Midbrain (tissue), 1 donor: Measurements from ENCODE around the gene UGGT2.
"Not testable (repeated sequence)": the region's sequence is repeated elsewhere in the genome, so short reads cannot be mapped to it uniquely, and the experiment has no call there.

Experiments
- DNase-seq: peaks from one replicate; lab custom pipeline; 2025; lab: John Stamatoyannopoulos, UW

The UGGT2 gene

DNA sequence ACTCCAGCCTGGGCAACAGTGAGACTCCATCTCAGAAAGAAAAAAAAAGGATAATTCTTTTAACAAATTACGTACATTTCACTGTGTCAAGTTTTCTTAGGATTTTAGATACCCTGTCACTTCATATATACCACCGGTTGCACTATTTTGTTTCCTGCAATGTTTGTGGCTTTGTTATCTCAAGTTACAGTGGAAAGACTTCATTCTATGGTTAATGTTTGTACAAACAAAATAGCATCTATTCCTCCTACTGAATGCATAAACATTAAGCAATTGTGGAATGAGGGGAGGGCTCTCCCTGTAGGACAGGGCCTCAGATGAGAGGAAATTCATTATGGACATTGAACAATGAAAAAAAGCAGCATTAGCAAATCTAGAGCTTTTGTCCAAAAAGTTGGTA is 256.2 kb downstream of the UGGT2 start:
- DNase-seq = no peak

DNA sequence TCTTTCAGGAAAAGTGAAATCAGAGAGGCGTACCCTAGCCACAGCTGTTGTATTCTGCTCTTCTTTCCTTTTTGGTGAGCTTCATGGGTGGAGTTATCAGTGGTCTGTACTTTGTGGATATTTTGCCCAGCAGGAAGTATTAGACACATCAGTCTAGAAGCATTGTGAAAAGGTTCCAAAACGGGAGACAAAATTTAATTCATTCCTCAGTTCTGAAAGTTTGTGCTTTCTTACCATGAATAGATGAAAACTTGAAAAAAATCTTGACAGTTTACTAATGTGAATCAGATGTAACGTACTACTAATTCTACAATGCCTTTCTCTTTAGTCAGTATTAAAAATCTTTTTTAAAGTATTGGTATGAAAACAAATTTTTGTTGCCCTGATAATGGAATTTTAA is 259.4 kb downstream of the UGGT2 start:
- DNase-seq = no peak

DNA sequence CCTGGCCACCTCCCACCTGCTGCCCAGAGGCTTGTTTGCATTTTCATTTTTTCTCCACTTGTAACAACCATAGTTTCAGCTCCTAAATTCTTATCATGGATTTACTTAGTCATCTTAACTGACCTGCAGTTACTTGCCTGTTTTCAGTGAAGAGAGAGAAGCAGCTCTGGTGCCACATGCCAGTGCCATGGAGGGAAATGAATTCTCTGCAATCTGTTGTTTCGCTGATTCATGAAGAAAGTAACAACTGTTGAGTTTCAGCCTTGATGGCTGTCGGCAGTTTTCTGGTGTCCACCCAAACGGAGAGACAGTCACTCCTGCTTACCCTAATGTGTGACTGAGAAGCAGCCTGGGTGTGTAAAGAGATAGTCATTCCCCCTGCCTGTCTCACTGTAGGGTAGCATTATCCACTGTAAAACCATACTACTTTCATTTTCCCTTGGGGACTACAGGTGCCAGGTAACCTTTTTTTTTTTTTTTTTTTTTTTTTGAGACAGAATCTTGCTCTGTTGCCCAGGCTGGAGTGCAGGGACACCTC is 260.1 kb downstream of the UGGT2 start:
- no peak for DNase-seq

DNA sequence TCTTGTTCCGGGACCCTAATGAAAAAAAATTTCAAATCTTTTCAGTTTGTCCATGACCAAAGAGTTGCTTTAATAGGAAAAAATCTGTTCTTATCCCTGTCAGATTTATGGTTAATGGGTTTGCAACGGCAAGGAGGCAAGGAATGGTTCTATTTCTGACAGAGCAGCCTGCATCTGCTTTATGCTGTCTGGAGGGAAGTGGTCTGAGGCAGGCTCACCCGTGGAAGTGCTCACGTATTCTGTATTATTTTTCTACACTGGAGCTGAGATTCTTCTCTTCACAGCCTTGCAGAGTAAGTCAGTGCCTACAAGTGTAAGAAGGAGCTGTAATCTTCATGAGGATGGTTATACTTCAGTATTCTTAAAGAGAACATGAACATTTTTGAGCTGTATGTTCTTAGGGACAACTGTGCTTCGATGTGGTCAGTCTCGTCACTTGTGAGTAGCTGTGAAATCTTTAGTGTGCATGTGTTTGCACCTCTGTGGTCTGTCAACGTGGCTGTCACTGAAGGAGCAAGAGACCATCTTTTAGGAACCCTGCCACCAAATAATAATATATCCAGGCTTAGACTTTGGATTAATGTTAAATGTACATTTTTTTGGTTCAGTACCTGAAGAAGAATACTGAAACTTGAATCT is 262.0 kb downstream of the UGGT2 start:
- DNase-seq = no peak

DNA sequence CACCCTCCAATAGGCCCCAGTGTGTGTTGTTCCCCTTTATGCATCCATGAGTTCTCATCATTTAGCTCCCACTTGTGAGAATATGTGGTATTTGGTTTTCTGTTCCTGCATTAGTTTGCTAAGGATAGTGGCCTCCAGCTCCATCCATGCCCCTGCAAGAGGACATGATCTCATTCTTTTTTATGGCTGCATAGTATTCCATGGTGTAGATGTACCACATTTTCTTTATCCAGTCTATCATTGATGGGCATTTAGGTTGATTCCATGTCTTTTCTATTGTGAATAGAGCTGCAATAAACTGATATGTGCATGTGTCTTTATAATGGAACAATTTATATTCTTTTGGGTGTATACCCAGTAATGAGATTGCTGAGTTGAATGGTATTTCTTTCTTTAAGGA is 263.9 kb downstream of the UGGT2 start:
- DNase-seq = not testable (repeated sequence)

DNA sequence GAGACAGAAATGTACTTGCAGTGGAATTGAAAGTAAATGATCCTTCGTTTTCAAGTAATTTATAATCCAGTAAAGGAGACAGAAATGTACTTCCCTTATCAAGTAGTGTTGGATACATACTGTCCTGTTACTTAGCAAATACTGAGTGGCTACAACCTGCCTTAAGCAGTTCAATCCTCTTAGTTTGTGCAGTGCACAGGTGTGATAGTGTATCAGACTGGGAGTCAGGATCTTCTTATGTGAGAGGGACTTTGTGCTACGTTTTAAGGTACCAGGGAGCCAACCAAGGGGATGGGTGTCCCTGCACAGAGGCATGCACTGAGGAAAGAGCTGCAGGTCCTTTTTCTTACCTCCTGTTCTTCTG is 265.1 kb downstream of the UGGT2 start:
- DNase-seq = no peak

DNA sequence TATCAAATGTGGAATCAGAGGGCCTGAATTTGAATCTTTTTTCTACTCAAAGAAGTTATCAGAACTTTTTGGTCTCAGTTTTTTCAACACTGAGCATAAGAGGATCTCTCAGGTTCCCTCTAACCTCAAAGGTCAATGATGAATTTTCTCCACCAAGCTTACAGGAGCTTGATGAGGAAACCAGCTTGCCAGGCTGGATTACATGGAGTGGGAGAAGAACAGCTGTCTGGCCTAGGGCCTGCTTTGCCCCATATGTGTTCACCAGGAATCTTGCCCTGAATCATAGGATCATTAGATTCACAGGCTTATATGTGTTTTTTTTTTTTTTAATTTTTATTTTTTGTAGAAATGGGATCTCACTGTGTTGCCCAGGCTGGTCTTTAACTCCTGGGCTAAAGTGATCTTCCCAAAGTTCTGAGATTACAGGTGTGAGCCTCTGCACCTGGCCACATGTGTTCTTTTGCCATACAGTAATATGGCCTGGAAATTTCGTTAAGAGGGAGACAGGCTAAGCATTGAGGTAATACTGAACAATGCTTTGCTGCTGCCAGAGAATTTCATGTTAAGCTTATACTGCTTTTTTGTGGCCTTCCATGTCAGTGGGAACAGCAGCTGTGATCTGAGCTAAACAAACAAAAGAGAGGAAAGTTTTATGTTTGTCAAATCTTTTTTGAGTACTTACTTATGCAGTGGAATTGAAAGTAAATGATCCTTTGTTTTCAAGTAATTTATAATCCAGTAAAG is 265.7 kb downstream of the UGGT2 start:
- DNase-seq = no peak

DNA sequence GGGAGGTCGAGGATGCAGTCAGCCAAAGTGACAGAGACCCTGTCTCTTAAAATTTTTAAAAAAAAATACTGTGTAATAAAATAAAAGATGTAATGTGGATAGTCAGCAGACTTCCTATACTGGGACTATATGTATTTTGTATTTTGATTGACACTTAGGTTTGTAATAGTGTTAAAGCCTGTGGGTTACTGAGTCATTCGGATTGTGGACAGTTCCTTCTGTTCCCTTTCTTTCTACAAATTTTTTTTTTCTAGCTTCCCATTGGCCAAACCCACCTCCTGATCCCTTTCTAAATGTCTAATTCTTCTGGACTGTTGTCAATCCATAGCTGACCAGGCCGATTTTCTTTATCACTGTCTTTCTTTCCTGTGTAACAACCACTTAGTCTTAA is 268.3 kb downstream of the UGGT2 start:
- DNase-seq = no peak

DNA sequence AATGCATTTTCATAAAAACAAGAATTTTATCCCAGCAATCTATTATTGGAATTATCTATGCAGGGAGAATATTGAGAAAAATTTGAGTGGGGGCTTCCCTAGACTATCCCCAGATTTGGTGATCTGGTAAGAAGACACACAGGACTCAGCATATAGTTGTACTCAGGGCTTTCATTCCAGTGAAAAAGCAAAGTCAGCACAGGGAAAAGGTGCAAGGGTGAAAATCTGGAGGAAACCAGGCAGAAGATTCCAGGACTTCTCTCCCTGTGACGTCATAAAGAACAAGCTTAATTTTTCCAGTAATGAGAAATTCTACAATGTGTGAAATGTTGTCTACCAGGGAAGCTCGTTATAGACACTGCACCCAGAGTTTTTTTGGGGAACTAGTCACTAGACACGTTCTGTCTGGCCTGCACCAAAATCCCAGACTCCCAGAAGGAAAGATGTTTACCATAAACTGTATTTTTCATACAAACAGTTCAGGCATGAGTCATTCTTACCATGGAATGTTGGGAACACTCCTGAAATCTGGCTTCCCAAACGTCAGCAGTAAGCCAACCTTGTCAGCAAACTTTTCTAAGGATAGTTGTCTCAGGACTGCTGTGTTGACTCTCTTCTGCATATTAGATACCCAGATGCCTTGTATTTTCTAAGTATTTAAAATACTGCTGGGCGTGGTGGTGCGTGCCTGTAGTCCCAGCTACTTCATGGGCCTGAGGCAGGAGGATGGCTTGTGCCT is 268.9 kb downstream of the UGGT2 start:
- DNase-seq = no peak

DNA sequence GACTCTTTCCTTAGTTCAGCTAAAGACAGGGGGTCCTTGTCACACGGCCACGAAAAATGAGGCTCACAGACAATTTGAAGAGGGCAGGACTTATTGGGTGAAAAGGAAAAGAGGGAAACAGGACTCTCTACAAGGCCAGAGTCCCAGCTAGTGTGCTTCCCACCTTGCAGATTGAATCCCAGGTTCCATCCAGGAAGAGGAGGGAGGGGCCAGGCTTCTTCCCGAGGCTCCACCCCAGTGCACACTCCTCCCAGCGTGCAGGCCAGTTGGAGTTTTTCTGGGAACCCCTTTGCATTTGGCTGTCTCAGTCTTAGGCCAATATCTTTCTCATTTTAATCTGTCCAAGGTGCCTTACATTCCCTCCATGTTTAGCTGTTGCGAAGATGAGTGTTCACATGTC is 269.5 kb downstream of the UGGT2 start:
- no peak for DNase-seq

DNA sequence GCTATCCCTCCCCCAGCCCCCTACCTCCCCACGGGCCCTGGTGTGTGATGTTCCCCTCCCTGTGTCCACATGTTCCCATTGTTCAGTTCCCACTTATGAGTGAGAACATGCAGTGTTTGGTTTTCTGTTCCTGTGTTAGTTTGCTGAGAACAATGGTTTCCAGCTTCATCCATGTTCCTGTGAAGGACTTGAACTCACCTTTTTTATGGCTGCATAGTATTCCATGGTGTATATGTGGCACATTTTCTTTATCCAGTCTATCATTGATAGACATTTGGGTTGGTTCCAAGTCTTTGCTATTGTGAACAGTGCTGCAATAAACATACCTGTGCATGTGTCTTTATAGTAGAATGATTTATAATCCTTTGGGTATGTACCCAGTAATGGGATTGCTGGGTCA is 271.3 kb downstream of the UGGT2 start:
- DNase-seq = not testable (repeated sequence)

DNA sequence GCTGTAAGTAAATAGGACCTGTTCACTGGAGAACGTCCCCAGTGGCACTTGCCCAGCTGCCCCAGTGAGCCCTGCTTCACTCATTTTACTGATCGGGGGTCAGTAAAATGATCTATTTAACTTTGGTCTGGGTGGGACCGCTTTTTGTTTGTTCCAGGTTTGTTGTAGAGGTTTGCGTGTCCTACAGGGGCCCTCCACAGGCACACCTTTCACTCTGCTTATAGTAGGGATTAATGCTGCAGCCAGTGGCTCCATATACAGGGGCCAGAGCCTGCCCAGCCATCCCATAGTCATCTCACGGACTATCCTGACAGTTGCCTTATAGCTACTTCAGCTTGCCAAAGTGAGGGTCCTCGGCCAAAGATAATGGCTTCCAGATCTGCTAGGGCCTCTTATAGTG is 272.2 kb downstream of the UGGT2 start:
- no peak for DNase-seq

DNA sequence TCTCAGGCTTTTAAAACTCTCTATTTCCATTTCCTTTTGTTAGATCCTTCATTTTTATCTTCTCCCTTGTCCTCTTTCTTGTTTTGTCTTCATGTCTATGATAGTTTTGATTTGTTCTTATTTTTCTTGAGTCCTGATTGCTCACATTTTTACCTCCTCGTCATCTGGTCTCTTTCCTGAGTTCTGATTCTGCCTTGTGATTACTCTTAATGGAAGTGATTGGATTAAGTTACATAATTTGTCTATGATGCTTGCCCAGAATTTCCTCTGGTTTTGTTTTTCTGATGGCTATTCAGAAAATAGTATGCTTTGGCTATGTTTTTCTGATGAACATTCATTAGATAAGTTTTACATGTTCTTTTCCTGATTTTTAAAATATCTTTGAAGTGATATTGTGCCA is 273.7 kb downstream of the UGGT2 start:
- DNase-seq = no peak

DNA sequence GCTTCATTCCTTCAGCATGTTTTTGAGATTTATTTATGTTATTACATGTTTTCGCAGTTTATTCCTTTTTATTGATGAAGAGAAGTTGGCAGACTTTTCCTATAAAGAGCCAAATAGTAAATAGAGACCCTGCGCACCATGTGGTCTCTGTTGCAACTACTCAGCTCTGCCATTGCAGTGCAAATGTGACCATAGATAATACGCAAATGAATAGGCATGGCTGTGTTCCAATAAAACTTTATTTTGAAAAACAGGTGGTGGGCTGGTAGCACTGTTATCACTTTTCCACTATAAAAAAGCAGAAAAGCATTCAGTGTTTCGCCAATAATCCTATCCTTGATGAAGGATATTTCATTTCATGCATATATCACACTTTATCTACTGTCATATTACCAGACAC is 281.3 kb downstream of the UGGT2 start:
- no peak for DNase-seq

DNA sequence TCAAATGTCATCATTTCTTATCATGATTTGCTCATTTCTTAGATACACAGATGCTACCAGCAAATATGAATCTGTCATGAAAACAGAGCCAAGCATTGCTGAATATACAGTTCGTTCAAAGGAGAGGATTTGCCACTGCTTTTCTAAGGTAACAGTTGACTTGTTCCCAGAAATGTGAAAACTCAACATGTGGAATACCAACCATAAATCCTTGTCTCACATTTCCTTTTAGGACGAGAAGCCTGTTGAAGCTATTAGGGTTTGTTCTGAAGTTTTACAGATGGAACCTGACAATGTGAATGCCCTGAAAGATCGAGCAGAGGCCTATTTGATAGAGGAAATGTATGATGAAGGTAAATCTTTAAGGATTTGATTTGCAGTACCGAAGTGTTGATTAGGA is 289.6 kb downstream of the UGGT2 start:
- no peak for DNase-seq

DNA sequence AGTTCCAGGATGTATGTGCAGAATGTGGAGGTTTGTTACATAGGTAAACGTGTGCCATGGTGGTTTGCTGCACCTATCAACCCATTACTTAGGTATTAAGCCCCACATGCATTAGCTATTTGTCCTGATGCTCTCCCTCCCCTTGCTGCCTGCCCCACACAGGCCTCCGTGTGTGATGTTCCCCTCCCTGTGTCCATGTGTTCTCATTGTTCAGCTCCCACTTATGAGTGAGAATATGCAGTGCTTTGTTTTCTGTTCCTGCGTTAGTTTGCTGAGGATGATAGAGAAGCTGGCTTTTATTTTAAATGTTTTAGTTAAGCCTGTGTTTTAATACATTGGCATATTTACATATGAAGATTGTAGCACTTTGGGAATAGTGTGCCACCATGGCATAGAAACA is 290.6 kb downstream of the UGGT2 start:
- DNase-seq = peak; percentile 31

DNA sequence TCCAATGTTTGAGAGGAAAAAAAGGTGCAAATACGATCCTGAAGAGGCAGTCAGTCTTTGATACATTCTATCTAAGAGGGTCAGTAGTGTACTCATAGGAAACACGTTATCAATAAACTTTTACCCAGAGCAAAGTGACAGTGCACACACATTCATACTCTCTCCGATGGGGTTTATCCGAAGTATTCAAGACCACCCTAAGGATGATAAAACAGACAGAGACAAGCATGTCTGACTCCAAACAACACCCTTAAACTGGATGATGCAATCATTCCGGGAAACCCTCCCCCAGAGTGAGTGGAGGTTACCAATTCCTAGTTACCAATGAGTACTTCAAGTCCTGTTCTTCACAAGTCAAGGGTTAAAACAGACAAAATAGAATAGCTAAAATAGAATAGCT is 297.1 kb downstream of the UGGT2 start:
- no peak for DNase-seq

DNA sequence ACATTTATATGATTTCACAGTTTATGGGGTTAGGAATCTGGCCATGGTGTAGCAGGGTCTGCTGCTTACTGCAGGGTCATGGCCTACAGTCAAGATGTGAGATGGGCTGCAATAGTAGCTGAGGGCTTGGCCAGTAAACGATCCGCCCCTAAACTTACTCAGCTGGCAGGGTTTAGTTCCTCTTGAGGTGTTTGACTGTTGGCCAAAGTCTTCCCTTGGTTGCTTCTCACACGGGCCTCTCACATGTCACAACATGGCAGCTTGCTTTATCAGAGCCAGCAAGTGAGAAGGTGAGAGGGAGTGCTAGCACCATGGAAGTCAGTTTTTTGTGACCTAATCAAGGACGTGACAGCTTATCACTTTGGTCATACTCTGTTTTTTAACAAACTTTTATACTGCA is 299.1 kb downstream of the UGGT2 start:
- DNase-seq = no peak

DNA sequence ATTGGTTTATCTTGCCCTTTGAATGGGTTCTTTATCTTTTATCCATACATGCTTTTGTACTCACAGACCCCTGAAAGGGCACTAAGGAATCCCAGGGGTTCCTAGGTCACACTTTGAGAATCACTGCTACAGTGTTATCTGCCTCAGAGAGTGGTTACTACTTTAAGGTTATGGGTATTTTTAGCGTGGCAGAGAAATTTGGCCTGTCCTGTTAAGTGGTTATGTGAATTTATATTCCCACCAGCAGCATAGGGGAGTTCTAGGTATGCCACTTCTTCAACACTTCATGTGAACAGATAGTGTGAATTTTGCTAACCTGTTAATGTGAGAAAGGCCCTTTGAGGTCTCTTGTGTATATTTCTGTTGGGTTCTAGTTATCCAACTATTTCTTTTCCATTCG is 300.5 kb downstream of the UGGT2 start:
- DNase-seq = no peak
